HG03378 (cell line): Measurements from ENCODE around the gene INAVA.

Experiments
- ATAC-seq: cut with Tn5 transposase; IDR thresholded peaks from one replicate; pipeline ENCODE4 v1.9.1; 2021; ENCODE audit warnings: mild to moderate bottlenecking, moderate library complexity; ENCODE audit not compliant: unreplicated experiment

INAVA gene

GRCh38 chr1:200874694-200875093, 20.0 kb upstream of the INAVA start:
- no peak for ATAC-seq

GRCh38 chr1:200875416-200875815, 19.3 kb upstream of the INAVA start:
- no peak for ATAC-seq

- no peak for ATAC-seq
These were observed 17.7 kb upstream of the INAVA start for GRCh38 chr1:200877010-200877409.

- peak; percentile 87 for ATAC-seq
These were observed 16.7 kb upstream of the INAVA start for GRCh38 chr1:200877839-200878551.

DNA sequence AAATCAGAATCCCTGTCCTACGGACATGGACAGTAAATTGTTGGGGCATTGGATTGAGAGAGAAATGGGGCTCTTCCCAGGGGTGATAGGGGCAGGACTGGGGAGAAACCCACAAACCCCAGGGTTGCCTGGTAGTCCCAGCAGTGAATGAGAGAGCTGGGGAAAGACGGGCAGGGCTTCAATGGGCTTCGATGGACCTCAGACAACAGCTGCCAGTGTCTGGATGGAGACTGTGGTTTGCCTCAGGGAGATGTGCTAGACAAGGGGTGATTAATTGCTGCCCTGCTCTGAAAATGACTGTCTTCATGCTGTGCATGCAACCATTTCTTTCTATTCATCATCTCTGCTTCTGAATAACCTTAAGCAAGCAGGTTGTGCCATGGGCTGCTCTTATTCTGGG, 14.5 kb upstream of the INAVA start:
- peak; percentile 53 for ATAC-seq

DNA sequence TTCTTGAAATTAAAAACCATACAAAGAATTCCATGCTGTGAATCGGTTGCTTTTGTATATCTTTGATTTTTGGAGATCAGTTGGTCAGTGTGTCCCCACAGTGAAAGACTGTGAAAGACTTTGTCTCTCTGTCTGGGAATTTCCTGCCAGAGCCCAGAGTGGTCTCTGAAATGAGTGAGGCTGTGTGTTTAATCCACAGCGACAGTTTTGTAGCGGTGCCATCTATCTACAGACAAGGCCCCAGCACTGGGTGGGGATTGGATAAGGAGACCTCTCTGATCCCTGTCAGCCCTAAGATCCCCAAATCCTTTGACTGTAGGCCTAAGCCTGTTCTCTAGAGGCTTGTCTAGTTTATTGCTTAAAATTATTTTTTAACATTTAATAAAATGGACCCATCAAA, 11.6 kb upstream of the INAVA start:
- no peak for ATAC-seq

DNA sequence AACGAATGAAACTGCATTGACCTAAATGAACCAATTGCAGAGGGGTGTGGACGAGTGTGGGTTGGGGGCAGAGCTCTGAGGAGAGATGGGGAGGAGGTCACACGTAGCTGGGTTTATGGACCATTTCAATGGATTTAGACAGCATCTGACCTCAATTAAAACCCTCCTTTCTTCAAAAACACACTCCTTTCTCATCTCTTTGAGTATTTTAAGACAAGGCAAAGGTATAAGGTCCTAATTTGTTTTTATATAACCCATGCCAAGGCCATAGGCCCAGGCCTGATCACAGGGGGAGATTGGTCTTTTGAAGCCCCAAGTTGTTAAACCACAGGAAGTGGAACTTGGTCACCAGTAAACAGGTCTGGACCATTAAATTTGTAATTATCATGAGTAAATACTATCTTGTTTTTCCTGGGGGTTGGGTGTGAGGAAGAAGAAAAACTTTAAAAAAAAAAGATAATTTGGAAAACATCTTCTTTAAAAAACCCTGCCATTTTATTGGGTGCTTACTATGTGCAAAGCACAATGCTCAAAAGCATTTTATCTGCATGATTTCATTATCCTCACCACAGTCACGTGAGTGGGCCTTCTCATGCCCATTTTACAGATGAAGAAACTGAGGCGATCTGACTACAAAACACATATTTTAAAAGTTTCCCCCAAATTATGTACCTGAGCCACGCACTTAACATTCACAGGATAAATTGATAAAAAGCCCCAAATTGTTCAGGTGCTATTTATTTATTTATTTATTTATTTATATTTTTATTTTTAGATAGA, 8.9 kb upstream of the INAVA start:
- ATAC-seq: no peak

DNA sequence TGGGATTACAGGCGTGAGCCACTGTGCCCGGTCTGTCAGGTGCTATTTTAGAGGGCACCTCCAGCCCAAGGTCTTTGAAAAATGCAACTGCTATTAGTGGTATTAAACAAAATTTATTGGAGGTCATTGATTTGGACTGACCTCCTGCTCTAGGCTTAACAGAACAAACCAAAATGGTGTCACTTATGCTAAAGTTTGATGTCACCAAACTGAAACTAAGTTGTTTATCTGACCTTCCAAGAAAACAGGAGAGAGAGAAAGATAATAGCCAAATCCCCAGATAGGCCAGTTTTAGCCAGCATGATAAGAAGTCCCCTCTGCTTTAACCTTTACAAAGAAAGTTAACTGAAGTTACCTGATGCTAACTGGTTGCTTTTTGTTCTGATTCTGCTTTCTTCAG, 8.1 kb upstream of the INAVA start:
- ATAC-seq: no peak

DNA sequence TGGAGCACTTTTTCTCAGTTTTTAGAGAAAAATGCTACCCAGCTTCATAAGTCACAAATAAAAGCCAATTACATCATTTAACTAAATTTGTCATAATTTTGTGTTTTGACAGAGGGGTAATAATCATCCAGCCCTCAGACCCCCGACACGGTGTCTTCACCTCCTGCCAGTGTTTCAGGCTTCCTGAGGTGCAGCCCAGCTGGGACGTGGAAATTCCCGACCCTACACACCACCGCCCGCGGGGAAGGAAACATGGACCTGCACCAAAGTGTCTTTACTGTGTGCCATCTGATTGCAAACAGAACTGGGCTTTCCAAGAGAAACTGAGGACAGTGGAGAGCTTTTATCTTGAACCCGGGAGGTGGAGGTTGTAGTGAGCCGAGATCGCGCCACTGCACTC, 7.7 kb upstream of the INAVA start:
- ATAC-seq: no peak

GRCh38 chr1:200887772-200888348, 6.8 kb upstream of the INAVA start:
- ATAC-seq: no peak

- peak; percentile 95 for ATAC-seq
These were observed 6.3 kb upstream of the INAVA start for GRCh38 chr1:200888349-200888838.

DNA sequence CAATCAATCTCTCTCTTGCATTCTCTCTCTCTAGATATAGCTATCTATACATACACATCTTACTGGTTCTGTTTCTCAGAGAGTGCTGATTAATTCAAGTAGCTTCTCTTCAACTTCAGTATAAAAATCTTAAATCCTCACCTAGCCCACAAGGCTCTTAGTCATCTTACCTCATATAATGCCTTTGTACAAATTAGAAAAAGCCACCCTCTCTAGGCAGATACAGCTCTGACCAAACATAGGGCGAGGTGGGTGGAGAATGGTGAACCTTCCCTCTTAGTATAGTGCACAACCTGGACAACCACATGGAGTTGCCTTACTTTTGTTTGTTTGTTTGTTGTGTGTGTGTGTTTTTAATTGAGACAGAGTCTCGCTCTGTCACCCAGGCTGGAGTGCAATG, 5.1 kb upstream of the INAVA start:
- ATAC-seq: no peak

GRCh38 chr1:200890027-200890426, 4.7 kb upstream of the INAVA start:
- ATAC-seq: no peak

- no peak for ATAC-seq
These were observed 3.6 kb upstream of the INAVA start for GRCh38 chr1:200890818-200891773.

DNA sequence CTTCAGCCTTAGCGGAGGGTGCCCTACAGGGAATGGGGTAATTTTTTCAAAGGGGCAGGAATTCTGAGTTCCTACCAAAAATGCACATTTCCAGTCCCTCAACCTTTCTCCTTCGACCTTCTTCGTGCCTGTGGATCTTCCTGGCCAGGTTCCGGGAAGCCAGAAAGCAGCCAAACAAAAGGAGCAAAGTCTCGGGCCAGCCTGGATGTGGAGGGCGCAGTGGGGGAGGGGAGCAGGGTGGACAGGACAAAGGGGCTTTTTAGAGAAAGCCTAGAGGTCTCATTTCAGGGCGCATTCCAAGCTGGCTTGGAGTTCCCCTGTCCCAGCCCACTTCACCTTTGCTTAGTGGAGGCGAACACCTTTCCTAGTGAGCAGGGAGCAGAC, 2.9 kb upstream of the INAVA start:
- ATAC-seq: no peak

- ATAC-seq: no peak
These were observed 2.2 kb upstream of the INAVA start for GRCh38 chr1:200892546-200892945.

DNA sequence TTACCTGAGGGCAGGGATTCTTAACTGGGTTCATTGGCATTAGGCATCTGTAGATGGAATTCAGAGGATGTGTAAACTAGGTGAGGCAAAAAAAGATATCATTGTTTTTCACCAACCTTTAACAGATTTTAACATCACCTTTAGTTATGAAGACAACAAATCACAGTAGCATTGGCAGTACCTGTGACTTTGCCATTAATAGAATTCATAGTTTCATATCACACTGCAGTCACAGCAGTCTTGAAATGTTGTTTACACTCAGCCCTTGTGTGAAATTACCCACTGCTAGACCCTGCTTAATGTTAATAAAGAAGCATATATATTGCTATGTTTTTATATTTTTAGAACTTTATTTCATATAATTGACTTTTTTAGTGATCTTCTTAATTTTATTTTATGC, 1.7 kb upstream of the INAVA start:
- ATAC-seq: no peak

- ATAC-seq: no peak
These were observed 1.2 kb upstream of the INAVA start for GRCh38 chr1:200893411-200893901.

DNA sequence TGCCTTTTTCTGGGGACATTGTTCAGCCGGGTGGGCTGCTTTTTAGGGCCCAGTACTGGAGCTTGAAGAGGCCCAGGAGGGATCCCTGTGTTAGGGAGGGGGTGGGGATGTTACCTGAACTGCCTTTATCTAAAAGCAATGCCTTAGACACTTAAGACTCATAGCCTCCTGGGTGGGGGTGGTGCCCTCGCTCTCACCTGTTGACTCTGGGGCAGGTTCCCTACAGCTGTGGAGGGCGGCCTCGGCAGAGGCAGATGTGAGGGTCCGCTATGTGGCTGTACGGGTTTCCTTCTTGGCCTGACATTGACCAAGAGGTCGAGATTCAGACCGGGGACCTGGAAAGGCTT, 716 bp downstream of the INAVA start:
- ATAC-seq: no peak

GRCh38 chr1:200895801-200896530, 1.3 kb downstream of the INAVA start:
- ATAC-seq: peak; percentile 61
